Activated CD4-positive, CD25-positive, alpha-beta regulatory T cell treated with anti-CD3 and anti-CD28 coated beads, Interleukin-2, amount 50 U/mL, for 24 hours (primary cell): Measurements from ENCODE around the gene PDE4B.

Experiments
- ATAC-seq, 2 donors: fragments of 150-1000 bp; cut with Tn5 transposase; one replicate each; pipeline ENCODE4 v1.10.0; 2021; ENCODE audit warnings: mild to moderate bottlenecking in 1 of 2, moderate library complexity in 1 of 2

Gene PDE4B

DNA sequence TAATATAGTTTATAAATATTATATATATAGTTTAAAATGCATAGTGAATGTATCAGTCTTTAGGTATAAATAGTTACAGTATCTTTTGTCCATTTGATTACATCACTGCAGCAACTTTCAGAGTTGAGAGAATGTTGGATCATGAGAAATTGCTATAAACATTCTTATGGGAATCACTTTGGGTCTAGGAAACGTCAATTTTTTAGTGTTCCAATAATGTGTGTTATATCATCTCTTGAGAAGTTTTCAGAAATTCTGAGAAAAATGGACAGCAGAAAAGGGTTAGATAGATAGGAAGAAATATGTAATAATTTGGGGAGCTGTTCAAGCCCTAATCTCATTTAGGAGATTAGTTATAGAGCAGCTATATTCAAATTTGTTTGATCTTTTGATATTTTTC lies 556.1 kb downstream of the PDE4B start:
- no peak for ATAC-seq

DNA sequence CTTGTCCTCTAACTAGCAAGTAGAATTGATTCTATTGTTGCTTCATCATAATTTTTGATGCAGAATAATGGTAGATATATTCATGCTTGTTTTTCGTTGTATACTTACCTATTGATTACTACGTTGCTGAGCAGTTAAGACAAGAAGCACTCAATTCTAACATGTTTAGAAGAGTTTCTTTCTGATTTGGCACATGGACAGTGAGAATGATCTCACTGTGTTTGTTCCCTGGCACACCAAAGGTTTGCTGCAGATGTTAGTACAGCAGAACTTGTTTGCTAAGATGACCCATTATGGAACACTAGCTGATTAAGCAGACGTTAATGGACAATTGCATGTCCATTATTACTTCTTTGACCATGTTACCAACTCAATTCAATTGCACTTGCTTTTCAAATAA lies 556.5 kb downstream of the PDE4B start:
- ATAC-seq = no peak

DNA sequence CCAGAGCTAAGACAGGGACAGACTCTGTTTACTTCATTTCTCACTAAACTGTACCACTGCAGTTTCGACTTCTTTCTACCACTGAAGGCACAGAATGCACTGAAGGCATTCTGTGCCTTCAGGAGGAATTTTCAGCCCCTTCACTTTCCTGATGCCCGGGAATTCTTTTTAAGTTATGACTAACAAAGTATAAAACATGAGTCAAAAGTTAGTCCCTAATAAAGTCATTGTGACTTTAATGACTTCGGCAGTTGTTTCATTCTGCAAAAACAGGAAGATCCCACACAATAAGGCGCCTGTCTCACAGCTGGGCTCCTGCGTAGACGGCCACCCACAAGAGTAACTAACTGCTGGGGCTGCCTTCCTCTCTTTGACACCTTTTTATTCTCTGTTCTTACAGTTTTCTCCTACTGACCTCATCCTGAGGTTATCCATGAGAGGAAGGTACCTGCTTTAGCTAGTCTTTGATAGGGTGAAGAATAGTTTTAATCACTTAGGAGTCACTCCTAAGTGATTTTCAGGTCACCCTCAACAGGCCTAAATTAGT lies 557.4 kb downstream of the PDE4B start:
- ATAC-seq = peak; percentile 50 to 55

DNA sequence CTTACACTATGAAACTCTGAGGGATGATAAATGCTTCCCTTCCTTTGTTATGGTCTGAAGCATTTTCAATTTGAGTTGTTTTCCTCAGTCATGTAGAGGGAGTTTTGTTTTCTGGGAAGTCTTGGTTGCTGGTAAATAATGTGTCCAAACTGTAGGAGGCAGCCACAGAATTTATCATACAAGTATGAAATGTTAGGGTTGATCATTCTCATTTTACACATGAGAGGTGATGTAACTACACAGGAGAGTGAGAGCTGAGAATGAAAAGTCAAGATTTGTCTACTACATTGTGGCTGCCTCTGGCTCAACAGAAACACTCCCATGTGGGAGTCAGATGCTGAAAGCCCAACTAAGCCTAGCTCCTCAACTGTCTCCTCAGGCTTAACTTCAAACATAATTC lies 558.8 kb downstream of the PDE4B start:
- peak; percentile 41 to 46 for ATAC-seq

DNA sequence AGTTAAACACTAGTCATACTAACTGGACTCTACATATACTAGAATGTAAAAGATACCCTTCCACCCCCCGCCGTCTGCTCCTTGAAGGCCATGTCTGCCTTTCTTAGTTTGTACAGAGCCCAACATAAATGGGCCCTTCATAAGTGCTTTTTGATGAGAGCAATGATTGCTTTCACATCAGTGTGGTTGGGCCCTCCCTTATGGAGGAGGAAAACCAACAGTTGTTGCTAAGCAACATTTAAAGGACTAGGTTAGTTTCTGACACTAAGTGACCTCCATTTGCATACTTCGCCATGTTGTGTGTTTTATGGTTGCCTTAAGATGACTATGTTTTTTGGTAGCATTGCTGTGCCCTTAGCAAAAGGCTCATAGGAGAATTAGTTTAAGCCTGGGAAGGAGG lies 559.2 kb downstream of the PDE4B start:
- ATAC-seq = peak; percentile 20 to 30

DNA sequence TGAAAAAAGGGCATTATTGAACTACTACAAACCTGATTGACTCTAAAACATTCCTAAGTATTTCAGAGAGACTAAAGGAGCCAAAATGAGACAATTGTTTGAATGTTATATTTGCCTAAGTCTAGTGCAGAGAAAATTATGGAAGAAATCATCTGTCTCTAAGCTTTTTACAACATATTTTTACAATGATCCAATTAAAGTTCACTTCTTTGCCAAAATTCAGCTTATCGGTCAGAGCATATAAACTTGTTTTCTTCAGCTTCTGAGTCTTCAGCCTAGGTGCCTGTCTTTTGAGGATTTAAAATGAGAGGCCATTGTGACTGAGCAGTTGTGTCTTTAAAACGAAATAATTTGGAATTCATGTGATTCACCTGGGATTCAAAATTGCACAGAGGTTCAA lies 560.1 kb downstream of the PDE4B start:
- no peak for ATAC-seq

DNA sequence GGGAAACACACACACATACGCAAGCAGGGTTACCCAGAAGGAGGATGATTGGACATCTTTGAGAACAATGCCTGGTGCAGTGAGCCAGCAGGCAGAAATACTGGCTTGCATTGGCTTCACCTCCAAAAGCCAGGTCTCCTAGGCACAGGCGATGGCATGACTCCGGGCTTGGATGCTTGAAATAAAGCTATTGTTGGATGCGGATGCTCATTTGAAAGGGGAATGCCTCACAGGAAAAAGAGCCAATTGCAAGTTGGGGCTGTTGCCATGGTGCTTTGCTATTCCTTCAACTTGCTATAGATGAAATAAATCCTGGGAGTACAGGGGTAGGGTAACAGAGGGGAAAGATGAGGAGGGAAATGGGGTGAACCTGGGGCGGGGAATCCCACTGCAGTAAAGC lies 560.6 kb downstream of the PDE4B start:
- no peak for ATAC-seq

DNA sequence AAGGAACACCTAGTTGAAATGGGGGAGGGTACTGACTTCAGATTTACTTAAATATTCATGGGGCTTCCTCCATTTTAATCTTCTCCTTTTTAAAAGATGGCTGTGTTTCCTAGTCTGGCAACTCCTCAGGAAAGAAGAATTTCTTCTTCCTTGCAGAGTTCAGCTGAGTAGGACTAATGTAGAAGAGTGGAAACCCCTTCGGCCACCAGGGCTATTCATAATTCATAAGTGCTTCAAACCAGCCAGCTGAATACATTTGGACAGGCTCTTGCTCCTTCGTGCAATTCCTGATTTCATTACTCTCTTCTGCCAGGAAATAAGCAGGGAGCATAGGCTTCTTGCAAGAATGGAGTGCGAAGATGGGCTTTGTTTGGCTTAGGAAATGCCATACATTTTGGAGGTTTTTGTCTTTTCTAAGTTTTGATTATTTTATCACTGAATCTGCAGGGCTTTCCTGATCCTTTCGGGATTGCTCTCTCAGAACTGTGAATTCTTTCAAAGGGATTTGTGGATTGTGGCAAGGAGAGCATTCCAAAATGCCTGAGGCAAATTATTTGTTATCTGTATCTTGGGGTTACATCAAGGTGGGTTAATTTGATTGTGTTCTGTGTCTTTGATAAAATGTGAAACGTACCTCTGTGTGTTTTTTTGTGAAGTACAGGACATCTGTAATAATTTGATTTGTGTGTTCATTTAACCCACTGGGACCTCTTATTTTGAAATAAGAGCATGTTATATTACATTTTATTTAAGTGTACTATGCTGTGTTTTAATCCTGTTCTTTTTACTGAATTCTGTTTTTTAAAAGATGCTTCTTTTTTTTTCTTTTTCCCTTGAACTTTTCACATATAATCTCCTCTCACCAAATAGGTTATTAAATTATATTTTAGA lies 561.9 kb downstream of the PDE4B start:
- ATAC-seq = no peak

DNA sequence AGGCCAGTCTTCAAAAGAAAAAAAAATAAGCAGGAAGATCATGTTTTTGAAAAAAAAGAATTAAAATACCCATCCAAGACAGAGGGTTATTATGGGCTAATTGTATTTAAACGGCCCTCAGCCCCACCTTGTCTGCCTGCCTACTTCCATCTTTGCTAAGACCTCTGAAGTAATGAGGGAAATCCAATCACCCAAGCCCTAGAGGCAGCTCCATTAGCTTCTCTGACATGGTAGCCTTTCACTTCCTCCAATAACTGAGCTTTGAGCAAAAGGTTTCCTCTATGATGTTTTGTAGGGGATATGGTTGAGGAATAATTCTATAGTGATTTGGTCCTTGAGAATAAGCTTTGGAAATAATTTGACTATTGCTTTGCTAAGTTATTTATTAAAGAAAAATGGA lies 563.1 kb downstream of the PDE4B start:
- ATAC-seq = no peak

DNA sequence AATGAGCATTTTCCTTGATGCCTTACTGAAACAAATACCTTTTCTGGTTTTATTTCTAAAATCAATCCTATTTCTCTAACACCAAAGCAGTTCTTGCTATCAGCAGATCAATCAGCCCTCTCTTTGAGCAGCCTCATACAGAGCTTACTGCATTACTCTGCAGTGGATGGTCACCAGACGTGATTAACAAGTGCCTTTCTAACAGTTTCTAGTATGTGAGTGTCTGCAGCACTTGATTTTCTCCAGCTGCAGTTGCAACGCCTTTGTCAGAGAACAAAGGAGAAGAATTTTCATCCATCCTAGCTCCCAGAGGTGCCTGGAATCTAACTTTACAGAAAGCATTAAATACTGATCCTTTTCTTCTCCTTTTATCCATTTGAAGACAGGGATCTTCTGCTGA lies 563.9 kb downstream of the PDE4B start:
- ATAC-seq = no peak

DNA sequence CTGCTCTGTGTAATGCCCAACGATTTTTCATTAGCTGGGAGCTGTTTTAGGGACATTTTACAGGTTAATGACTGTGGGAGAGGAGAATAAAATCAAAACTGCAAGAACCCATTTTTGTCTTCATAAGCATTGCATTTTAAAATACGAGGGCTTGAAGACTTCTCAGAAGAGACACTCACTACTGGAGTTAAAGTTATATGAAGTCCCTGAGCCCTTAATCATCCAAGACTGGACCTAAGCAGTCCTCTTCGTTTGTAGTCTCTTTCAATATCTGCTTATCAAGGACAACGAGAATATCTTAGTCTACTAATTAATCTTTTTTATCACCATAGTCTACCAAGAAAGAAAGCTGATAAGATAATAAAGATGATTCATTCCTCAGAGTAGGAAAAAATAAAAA lies 564.3 kb downstream of the PDE4B start:
- ATAC-seq = peak; percentile 6 to 25

DNA sequence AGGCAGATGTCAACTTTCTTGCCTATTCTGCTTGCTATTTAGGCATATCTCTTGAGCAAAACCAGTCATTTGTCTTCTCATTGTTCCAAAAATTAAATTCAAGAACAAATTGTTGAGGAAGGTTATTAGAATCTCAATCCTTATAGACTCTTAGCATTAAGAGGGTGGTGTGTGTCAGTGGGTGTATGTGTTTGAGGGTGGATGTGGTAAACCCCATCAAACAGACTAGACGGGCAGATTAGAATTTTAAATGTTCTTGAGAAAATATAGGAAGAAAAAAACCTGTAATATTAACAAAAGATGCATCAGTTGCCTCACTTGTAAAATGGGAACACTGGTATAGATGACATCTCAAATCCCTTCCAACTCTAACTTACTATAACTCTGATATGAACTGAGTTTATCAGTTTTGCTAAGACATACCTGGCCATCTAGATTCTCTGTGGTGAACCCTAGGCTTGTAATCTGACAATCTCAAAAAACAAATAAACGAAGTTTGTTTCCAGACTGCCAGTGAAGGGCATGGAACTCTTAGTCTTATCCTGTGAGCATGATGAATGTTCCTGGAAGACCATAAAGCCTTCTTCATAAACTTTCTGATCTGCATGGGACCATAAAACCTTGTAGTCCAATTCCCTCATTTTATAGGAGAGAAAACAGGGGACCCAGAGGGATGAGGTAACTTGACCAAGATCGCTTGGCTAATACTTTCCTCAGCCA lies 564.9 kb downstream of the PDE4B start:
- peak; percentile 37 to 59 for ATAC-seq

DNA sequence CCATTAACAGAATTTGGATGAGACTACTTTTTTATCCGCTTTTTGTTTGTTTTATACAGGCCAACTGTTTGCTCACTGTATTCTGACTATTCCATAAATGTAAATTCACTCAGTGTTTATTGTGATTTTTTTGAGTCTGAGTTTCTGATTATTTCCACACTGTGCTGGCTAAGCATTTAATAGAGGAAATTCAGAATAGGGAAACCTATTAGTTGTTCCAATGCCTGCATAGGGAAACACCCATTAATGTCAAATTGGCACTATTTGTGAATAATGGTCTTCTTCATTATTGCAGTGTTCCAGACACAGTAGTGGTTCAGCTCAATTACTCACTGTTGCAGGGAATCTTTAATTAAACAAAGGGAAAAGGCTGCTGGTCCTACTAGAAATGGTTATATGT lies 566.6 kb downstream of the PDE4B start:
- no peak for ATAC-seq

DNA sequence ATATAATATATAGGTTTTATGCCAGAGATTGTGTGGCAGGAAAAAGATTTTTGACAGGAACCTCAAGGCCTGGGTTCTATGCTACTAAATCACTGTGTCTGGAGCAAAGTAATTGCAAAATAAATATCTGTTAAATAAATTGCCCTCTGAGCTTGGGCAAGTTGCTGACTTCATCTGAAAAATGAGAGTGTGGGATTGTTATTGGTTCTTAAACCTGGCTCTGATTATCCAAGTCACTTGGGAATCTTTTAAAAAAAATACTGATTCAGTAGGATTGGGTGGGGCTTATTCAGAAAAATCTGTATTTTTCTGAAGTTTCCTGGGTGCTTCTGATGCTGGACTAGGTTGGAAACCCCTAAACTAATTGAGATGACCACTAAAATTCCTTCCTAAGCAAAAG lies 567.1 kb downstream of the PDE4B start:
- no peak for ATAC-seq

DNA sequence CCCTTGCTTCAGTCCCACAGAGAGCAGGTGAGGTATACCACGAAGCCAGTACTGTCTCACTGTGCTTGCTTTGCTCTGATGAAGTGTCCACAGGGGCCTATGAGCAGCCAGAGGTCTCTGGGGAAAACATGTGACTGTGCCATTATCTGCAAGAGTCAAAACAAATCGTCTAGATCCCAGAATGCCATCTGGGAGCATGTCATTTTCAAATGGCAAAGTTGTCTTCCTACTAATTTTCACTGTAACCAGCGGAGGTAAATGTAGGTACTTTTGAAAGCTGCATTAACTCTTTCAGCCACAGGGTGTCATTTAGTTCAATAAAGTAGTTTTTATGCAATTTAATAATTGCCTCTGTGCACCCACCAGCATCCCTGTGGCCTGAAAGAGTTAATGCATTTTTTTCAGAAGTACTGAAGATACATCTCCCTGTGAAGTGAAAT lies 567.6 kb downstream of the PDE4B start:
- no peak for ATAC-seq

DNA sequence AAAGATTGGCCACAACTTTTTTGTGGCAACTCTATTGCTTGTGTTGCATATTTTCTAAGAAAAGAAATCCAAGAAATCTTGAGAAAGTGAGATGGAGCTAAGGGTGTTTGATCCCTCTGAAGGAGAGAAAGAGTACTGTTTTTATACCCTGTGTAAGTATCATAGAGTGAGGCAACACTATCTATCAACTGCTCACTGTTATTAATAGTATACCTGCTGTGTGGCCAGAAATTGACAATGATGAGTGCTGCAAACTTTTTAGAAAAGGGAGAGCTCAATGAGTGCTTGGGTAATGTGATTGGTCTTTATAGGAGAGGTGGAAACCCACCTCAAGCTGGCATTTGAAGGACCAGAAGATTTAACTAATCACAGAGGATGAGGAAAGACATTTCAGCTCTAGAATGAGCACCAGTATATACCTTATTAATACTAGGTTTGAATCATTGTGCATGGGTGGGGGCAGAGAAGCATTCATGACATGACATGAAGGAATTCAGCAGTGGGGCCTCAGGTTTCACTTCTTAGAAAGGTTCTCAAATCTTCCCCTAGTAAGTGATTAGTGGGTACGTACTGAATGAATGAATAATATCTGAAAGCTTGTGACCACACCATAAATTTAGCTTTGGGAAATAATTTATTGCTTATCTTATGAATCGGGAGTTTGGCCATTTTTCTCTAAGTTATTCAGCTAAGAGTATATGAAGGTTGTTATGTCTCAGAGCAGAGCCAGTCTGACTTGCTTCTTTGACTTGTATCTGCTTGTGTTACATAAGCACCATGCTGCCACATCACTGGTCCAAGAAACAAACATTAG lies 572.1 kb downstream of the PDE4B start:
- ATAC-seq = peak; percentile 77 to 83

DNA sequence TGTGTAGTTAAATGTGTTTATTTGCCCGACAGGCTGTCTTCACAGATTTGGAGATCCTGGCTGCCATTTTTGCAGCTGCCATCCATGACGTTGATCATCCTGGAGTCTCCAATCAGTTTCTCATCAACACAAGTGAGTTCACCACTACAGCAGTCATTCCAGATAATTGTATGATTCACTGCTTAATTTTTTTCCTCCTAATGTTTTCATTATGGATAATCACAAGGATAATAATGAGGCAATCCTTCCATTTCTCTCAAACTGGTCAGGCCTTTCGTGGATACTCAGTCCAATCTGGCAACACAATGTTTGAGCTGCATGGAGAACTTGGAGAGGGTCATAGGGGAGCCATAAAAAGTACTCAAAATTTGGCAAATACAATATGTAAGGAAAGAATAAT lies 572.9 kb downstream of the PDE4B start:
- no peak for ATAC-seq

DNA sequence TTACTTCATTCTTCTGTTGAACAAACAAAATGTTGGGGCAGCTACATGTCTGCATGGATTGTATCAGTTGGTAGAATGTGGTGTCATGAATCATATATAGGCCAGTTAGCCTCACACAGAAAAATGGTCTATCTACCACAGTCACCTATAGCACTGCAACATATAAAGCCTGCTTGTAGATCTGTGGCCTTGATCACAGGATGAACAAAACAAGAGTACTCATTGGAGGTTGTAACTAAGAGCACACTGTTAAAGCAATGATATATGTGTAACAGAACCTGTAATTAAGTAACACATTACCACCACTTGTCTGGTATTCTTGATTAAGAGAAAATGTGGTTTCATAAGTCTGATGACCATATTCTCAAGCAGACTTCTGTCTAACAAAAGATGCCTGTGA lies 573.9 kb downstream of the PDE4B start:
- ATAC-seq = peak; percentile 19 to 24

DNA sequence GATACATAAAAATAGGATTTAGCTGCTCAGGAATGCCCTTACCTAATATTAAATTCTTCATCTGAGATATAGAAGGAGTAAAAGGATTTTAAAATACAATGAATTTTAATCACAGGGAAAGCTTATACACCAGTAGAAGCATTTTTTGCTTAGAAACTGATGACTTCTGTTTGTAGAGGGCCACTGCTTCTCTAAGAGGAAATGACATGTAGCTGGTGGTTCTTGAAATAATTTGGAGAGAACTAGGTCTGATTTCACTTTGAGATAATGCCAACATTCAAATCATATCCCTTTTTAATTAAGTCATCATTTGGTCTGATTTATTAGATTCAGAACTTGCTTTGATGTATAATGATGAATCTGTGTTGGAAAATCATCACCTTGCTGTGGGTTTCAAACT lies 574.7 kb downstream of the PDE4B start:
- peak; percentile 27 to 33 for ATAC-seq

DNA sequence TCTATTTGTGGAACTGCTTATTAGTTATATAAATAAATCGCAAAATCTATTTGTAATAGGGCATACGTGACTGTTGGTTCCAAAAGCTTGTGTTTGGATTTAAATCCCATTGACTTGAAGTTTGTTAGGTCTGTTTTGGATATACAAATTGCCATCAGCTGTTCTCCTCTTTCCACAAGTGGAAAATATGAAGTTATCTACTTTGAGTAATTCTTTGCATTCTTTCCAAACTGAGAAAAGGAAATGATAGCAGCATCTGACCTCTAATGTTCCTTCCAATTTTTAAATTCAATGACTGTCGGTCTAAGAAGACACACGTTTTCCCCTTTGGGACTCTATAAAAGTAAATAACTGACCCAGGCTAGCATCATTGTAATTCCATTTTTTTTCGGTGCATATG lies 575.6 kb downstream of the PDE4B start:
- ATAC-seq = no peak

DNA sequence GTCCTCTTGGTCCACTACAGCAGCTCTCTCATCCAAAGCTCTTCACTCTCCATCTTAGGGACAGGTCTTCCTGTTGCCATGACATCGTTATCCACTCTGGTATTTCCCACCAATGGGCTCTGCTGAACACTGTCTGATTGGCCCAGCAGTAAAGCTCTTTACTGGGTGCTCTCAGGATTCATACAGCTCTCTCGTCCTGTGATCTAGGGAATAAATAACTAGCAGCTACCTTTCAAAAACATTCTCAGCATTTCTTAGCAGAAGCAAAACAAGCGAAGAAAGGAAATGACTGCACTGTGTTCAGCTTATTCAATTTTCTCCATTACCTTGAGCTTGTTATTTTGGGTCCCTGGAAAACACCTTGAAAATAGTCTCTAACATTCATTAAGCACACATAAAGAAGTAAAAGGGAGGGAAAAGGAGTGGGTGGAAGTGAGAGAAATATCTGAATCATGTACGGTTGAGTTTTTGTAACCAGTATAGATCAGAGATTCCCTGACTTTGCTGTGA lies 577.8 kb downstream of the PDE4B start:
- peak; percentile 7 to 9 for ATAC-seq

DNA sequence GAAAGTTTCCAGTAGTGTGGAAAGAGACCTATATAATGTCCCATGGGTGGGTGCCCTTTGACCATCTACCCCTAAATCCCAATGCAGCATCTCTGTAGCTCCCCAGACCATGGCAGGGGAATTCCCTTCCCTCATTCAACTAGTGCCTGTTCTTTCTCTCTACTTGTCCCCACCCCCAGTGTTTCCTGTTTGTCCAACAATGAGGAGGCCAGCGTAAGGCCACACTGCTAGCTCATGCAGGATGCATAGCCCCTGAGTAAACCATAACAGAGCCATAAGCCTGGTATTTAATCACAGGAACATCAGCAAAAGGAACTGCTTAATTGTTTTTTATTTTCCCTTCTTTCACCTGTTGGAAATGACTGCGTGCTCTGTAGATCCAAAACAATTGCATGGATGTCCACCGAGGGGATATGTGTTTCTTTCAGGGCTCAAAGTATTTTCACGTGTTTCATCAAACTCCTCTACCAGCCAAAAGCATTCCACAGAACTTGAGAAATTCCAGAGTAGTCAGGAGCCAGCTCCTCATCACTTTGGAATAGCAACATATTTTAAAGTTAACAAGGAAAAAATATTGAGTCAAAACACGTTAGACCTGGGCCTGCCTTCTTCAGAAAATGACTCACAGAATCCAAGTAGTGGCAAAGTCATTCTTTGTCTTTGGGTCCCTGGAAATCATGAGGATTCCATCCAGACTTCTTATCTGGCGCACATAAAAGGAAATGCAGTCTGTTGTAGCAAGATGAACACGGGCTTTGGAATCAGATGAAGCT lies 578.7 kb downstream of the PDE4B start:
- no peak for ATAC-seq
